ENCODE measurements around the gene VARS2. TPM values are rescaled to one million over a fixed set of nuclear protein-coding genes. Genes with fewer than 3 reads are reported as not detected.
A peak's percentile ranks its signal among the peaks of the same experiment; 100 is the strongest.

The VARS2 gene
- total RNA-seq, 1 donor from 2014 or later: 18.9 TPM

DNA sequence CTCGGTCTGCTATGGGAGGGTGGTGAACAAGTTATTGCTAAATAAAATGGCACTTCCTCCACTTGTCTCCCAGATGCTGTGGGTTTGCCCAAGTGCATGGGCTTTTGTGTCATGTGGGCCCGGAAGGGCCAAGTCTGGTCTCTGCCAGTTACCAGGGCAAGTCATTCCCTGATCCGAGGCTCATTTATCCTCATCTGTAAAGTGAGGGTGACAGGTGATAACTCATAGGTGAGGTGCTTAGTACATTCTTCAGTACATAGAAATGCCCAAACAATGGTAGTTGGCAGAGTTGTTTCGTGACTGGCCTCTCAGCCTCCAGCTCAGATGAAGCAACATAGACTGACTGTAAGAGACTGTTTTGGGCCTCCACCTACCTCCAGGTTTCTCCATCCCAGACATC lies 24.7 kb downstream of the VARS2 start:
- intact Hi-C loops (cut with DNase I): no loop called here
- DNase-seq (ENCODE audit: extremely low spot score in 2 of 2): no peak
- Histone ChIP-seq H3K27ac (no peak overlapping the region), H3K4me3 (no peak overlapping the region), H3K9me3 (no peaks in the 10 kb centered on the region), H3K27me3 (no peaks in the 10 kb centered on the region), H3K36me3 (no peaks in the 10 kb centered on the region), H3K4me1 (peaks cover 20% of the 10 kb centered on the region)
- TF ChIP-seq, protein P1, sequence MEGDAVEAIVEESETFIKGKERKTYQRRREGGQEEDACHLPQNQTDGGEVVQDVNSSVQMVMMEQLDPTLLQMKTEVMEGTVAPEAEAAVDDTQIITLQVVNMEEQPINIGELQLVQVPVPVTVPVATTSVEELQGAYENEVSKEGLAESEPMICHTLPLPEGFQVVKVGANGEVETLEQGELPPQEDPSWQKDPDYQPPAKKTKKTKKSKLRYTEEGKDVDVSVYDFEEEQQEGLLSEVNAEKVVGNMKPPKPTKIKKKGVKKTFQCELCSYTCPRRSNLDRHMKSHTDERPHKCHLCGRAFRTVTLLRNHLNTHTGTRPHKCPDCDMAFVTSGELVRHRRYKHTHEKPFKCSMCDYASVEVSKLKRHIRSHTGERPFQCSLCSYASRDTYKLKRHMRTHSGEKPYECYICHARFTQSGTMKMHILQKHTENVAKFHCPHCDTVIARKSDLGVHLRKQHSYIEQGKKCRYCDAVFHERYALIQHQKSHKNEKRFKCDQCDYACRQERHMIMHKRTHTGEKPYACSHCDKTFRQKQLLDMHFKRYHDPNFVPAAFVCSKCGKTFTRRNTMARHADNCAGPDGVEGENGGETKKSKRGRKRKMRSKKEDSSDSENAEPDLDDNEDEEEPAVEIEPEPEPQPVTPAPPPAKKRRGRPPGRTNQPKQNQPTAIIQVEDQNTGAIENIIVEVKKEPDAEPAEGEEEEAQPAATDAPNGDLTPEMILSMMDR (IDR thresholded peaks at IDR 0.05): no peak
- TF ChIP-seq POLR2AphosphoS5 (IDR thresholded peaks at IDR 0.05; ENCODE audit: insufficient read depth in 1 of 2, low read depth in 1 of 2): peak in 1 of 2 donors; percentile 62

DNA sequence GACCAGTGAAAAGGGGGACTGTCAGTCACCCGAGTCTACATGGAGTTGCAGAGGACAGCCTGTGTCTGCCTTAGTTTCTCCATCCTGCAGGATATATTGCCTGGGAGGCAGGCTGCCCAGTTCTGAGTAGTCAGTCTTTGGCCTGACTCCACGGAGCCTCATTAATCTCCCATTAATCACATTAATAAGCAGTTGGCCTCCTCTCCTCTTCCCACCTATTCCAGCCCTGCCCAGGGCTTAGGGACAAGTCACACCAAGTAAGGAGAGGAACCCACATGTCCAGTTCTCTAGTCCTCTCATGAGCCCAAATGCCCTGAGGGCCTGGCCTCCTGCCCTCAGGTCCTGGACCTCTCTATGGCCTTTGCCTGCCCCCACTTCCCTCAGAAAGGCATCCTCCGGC lies 25.4 kb downstream of the VARS2 start:
- DNase-seq (ENCODE audit: extremely low spot score in 2 of 2): no peak
- H3K27me3 ChIP-seq: no peaks in the 10 kb centered on the region
- H3K36me3 ChIP-seq: no peaks in the 10 kb centered on the region
- intact Hi-C loops (cut with DNase I): no loop called here
- no peaks in the 10 kb centered on the region for H3K9me3 ChIP-seq
- TF ChIP-seq, protein P1 (IDR thresholded peaks at IDR 0.05): no peak
- TF ChIP-seq POLR2AphosphoS5 (IDR thresholded peaks at IDR 0.05; ENCODE audit: insufficient read depth in 1 of 2, low read depth in 1 of 2): no peak
- no peak for TF ChIP-seq POLR2A (IDR thresholded peaks at IDR 0.05)
- peaks cover 20% of the 10 kb centered on the region for H3K4me1 ChIP-seq
- H3K27ac ChIP-seq: no peak overlapping the region
- no peak overlapping the region for H3K4me3 ChIP-seq

DNA sequence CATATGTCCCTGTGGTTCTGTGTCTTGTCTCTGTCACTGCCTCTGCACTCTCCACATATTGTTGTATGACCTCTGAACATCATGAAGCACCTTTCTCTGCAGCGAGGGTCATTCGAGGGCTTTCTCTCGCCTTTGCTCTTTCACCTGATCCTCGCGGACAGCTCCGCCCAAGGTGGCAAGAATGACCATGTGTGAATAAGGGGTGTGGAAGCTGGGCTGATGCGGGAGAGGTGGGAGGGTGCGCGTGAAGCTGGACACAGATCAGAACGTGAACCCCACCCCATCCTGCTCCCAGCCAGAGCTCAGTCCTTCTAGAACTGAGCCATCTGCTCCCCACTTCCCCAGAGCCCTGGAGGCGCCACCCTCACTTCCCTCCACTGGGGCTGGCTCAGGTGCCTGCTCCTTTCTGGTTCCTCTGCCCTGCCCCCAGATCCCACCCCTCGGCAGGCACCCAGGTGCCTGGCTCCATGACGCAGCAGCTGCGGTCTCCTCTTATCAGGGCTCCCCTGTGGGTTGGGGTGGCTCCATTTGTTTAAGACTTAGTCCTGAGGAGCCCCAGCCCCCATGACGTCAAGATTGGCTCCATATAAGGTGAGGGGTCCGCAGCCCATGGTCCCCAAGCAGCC lies 26.4 kb downstream of the VARS2 start, which contains the start of gene MUCL3:
Gene MUCL3, plus strand, starts transcription at position 613 of the 626 bp plus-strand sequence. CDS start 27 bp downstream, outside the sequence.
- H3K27me3 ChIP-seq: no peaks in the 10 kb centered on the region
- TF ChIP-seq POLR2A (IDR thresholded peaks at IDR 0.05) (no peak), POLR2AphosphoS5 (IDR thresholded peaks at IDR 0.05; ENCODE audit: insufficient read depth in 1 of 2, low read depth in 1 of 2) (no peak)
- TF ChIP-seq, protein P1 (IDR thresholded peaks at IDR 0.05): no peak
- intact Hi-C loops (cut with DNase I): no loop called here
- H3K4me3 ChIP-seq: no peak within 1 kb of the TSS
- DNase-seq (ENCODE audit: extremely low spot score in 2 of 2): no peak
- no peaks in the 10 kb centered on the region for H3K36me3 ChIP-seq
- H3K9me3 ChIP-seq: no peaks in the 10 kb centered on the region
- H3K27ac ChIP-seq: no peak within 1 kb of the TSS
- H3K4me1 ChIP-seq: peaks cover 20% of the 10 kb centered on the region

DNA sequence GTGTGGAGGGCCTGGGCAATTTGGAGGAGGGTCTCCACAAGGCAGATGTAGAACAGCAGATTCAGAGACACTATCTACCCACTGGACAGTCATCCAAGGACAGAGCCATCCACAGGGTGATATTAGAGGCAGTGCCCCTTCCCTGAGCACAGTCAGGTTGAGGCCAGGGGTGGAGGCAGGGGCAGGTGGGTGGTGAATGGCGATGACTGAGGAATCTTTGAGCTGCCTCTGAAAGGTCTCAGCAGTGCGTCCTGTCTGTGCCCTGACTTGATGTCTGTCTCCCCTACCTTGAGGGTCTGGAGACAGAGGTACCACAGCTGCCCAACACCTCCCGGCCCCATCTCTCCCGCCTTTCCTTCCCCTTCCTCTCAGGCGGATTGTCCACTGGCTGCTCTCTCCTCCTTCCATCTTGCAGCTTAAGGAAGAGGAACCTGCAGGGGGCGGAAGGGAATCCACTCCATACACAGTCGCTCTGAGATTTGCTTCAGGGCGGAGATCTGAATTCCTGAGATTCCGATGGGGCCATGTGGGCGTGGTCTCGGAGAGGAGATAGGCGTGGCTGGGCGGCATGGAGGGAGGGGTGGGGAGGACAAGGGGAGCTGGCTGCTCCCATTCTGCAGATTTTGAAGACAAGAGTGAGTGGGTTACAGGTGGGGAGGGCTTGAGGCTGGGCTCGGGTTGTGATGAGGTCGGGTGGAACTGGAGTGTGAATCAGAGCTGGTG lies 28.5 kb downstream of the VARS2 start:
- H3K4me1 ChIP-seq: peaks cover 20% of the 10 kb centered on the region
- TF ChIP-seq POLR2A (IDR thresholded peaks at IDR 0.05): no peak
- TF ChIP-seq, protein P1 (IDR thresholded peaks at IDR 0.05): no peak
- no peak for TF ChIP-seq POLR2AphosphoS5 (IDR thresholded peaks at IDR 0.05; ENCODE audit: insufficient read depth in 1 of 2, low read depth in 1 of 2)
- H3K27me3 ChIP-seq: no peaks in the 10 kb centered on the region
- no peak overlapping the region for H3K27ac ChIP-seq
- H3K9me3 ChIP-seq: no peaks in the 10 kb centered on the region
- no peaks in the 10 kb centered on the region for H3K36me3 ChIP-seq
- DNase-seq (ENCODE audit: extremely low spot score in 2 of 2): no peak
- no peak overlapping the region for H3K4me3 ChIP-seq
- intact Hi-C loops (cut with DNase I): no loop called here

DNA sequence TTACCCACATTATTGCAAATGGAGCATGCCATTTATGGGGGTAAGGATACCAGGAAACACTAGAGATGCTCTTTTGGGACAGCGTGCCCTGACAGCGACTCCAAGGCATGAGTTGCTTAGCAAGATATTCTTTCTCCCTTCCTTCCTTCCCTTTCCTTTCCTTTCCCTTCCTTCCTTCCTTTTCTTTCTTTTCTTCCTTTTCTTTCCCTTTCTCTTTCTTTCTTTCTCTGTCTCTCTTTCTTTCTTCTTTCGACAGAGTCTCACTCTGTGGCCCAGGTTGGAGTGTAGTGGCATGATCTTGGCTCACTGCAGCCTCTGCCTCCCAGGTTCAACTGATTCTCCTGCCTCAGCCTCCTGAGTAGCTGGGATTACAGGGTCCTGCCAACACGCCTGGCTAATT lies 30.0 kb downstream of the VARS2 start:
- no peak for DNase-seq (ENCODE audit: extremely low spot score in 2 of 2)
- Histone ChIP-seq H3K27ac (no peak overlapping the region), H3K4me3 (no peak overlapping the region), H3K4me1 (peaks cover 9% of the 10 kb centered on the region), H3K36me3 (no peaks in the 10 kb centered on the region), H3K9me3 (no peaks in the 10 kb centered on the region), H3K27me3 (no peaks in the 10 kb centered on the region)
- no peak for TF ChIP-seq POLR2A (IDR thresholded peaks at IDR 0.05)
- intact Hi-C loops (cut with DNase I): no loop called here
